Activated CD4-positive, alpha-beta T cell treated with anti-CD3 and anti-CD28 coated beads for 36 hours (primary cell): ENCODE measurements around the gene MCAM. TPM values are rescaled to one million over a fixed set of nuclear protein-coding genes. Genes with fewer than 3 reads are reported as not detected.

ENCODE experiments used
- ATAC-seq: fragments of 200-7000 bp; cut with Tn5 transposase; one replicate; pipeline ENCODE4 v1.10.0; 2021; ENCODE audit warnings: mild to moderate bottlenecking, moderate library complexity
- CTCF ChIA-PET: fragments of 350-600 bp; sonication (Branson Sonifier 250); formaldehyde crosslinking; loops from one replicate; lab custom pipeline; 2021; ENCODE audit warnings: antibody characterized with exemption; lab: Charles Lee
- POLR2A ChIA-PET: fragments of 350-600 bp; sonication (Branson Sonifier 250); formaldehyde crosslinking; loops from one replicate; lab custom pipeline; 2021; ENCODE audit warnings: antibody characterized with exemption, inconsistent platforms; lab: Charles Lee
- DNase-seq: peaks from one replicate; pipeline ENCODE4 v3.0.0-alpha.2; 2020
- H3K27ac Mint-ChIP-seq: one replicate; pipeline ENCODE4 v1.8.0; 2021; ENCODE audit warnings: mixed read lengths
- H3K27me3 Mint-ChIP-seq: one replicate; pipeline ENCODE4 v1.8.0; 2021; ENCODE audit warnings: mixed read lengths
- H3K36me3 Mint-ChIP-seq: one replicate; pipeline ENCODE4 v1.8.0; 2021; ENCODE audit warnings: low read depth, mixed read lengths
- H3K4me1 Mint-ChIP-seq: one replicate; pipeline ENCODE4 v1.8.0; 2021; ENCODE audit warnings: mixed read lengths
- H3K4me3 Mint-ChIP-seq: one replicate; pipeline ENCODE4 v1.8.0; 2021; ENCODE audit warnings: mild to moderate bottlenecking, moderate library complexity, mixed read lengths
- H3K9me3 Mint-ChIP-seq: one replicate; pipeline ENCODE4 v1.8.0; 2021; ENCODE audit warnings: low read depth, mixed read lengths
- intact Hi-C, 2 experiments: fragments of 100-400 bp; cut with DNase I in 1 of 2; cut with micrococcal nuclease in 1 of 2; formaldehyde crosslinking; loops; one replicate each; pipeline versions ENCODE4 v1.14.2 to v1.15.1; 2022 to 2024; cut with DNase I, micrococcal nuclease
- microRNA-seq: library from miRNA; unstranded; fragments of <30 nt; microRNA quantifications from one replicate; pipeline ENCODE4 v1.2.0, GENCODE V29; 2021; ENCODE audit warnings: borderline replicate concordance
- total RNA-seq, 2 experiments: library from RNA; stranded (reverse); gene quantifications; one replicate each; pipeline ENCODE4 v1.2.3, GENCODE V29; 2021

MCAM gene
- total RNA-seq, 2 experiments from 2014 or later: 6.8 to 6.9 TPM

- CTCF ChIA-PET: interaction anchor here (1.2 to 2.1 kb wide), 12 partner anchors 10 to 63 kb away, joined by 3 to 9 read pairs (median 5); partner anchors contain the start of gene CBL
- H3K27ac Mint-ChIP-seq: no peak overlapping the region
- H3K27me3 Mint-ChIP-seq: no peaks in the 10 kb centered on the region
- intact Hi-C loops: loop anchor here (1.0 to 2.0 kb wide), 2 partner anchors 27 kb away; no protein-coding TSS in a partner anchor
- POLR2A ChIA-PET: no interaction called here
- ATAC-seq (peak; percentile 15), DNase-seq (no peak)
- H3K4me1 Mint-ChIP-seq: peaks cover 65% of the 10 kb centered on the region
- H3K36me3 Mint-ChIP-seq: peaks cover 8% of the 10 kb centered on the region
- H3K9me3 Mint-ChIP-seq: no peaks in the 10 kb centered on the region
- H3K4me3 Mint-ChIP-seq: no peak overlapping the region
Measured at GRCh38 chr11:119263352-119263940, 53.5 kb downstream of the MCAM start.

DNA sequence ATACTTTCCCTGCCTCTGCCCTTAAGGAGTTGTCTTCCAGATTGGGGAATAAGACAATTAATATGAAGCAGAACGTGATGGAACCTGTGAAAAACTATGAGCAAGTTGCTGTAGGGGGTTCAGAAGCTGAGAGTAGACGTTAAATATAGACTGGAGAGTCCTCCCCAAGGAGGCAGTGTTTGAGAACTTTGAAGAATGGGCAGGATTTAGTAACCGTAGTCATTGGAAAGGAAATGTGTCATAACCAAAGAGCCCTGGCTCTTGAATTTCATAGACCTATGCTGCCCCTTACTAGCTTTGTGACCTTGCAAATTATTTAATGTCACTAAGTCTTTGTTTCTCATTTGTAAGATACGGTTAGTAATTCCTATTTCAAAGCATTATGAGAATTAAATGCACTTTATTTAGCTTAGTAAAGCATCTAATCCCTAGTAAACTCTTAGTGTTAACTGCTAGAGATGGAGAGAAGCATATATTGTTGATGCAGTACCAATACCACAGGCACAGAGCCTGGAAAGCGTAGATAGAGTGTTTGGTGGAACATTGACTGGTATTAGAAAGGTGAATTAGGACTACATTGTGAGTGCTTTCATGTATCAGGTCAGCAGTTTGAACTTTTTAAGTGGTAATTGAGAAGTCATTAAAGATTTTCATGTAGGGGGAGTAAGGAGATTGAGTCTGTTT is 54.1 kb downstream of the MCAM start:
- ChIA-PET CTCF (interaction anchor here (1.2 to 2.1 kb wide), 10 partner anchors 9 to 63 kb away, joined by 3 to 9 read pairs (median 4); partner anchors contain the start of gene CBL), POLR2A (no interaction called here)
- no peak overlapping the region for H3K27ac Mint-ChIP-seq
- no peak overlapping the region for H3K4me3 Mint-ChIP-seq
- intact Hi-C loops: loop anchor here (1.0 to 2.0 kb wide), 4 partner anchors 26 to 57 kb away; partner anchors contain the start of gene CBL (in 1 of the 2)
- no peak for DNase-seq
- H3K27me3 Mint-ChIP-seq: no peaks in the 10 kb centered on the region
- H3K36me3 Mint-ChIP-seq: peaks cover 9% of the 10 kb centered on the region
- peaks cover 66% of the 10 kb centered on the region for H3K4me1 Mint-ChIP-seq
- H3K9me3 Mint-ChIP-seq: no peaks in the 10 kb centered on the region
- ATAC-seq: peak; percentile 80

DNA sequence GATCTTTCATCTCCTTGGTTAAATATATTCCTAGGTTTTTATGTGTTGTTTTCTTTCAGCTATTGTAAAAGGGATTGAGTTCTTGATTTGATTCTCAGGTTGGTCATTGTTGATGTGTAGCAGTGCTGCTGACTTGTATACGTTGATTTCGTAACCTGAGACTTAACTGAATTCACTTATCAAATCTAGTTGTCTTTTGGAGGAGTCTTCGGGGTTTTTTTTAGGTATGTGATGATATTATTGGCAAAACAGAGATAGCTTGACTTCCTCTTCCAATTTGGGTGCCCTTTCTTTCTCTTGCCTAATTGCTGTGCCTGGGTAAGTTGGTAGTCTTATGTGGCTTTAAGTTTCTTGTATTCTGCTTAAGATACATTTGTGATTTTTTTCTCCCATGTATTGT is 57.9 kb downstream of the MCAM start:
- Mint-ChIP-seq H3K36me3 (peaks cover 18% of the 10 kb centered on the region), H3K27ac (peak overlapping the region; percentile 29), H3K4me1 (peaks cover 51% of the 10 kb centered on the region), H3K4me3 (no peak overlapping the region), H3K9me3 (no peaks in the 10 kb centered on the region), H3K27me3 (no peaks in the 10 kb centered on the region)
- ATAC-seq: no peak
- POLR2A ChIA-PET: no interaction called here
- intact Hi-C loops: no loop called here
- DNase-seq: no peak
- CTCF ChIA-PET: interaction anchor here (1.0 to 1.8 kb wide), 4 partner anchors 16 to 261 kb away, joined by 3 to 6 read pairs (median 3); partner anchors contain the start of gene CENATAC

Small RNAs within 50 kb of the gene (microRNA-seq; reads per million reads assigned to microRNA genes)
- gene MIR6756: not detected

Other genes starting within 250 kb of the MCAM start
- gene VPS11, start 249.3 kb downstream of the MCAM start, total RNA-seq: 10 to 100 TPM; 20.5 to 25.4 TPM
- gene HMBS, start 232.2 kb downstream of the MCAM start, total RNA-seq: 10 to 100 TPM; 39.8 to 41.8 TPM
- gene DPAGT1, start 215.3 kb downstream of the MCAM start, total RNA-seq: 10 to 100 TPM; 57.8 to 73.5 TPM
- 10 to 100 TPM; 15.9 to 16.3 TPM for gene C2CD2L, start 209.8 kb downstream of the MCAM start, total RNA-seq
- gene HINFP, start 195.6 kb downstream of the MCAM start, total RNA-seq: 10 to 100 TPM; 24.0 to 27.2 TPM
- not detected for gene ABCG4, start 168.1 kb downstream of the MCAM start, total RNA-seq
- 10 to 100 TPM; 18.2 to 25.0 TPM for gene NLRX1, start 148.4 kb downstream of the MCAM start, total RNA-seq
- under 1 TPM in 1 of 2 experiments, not detected in 1; 0.21 TPM for gene NHERF4, start 131.7 kb downstream of the MCAM start, total RNA-seq
- 10 to 100 TPM; 29.3 to 33.2 TPM for gene CBL, start 110.8 kb downstream of the MCAM start, total RNA-seq
- 10 to 100 TPM; 29.9 TPM for gene RNF26, start 17.4 kb upstream of the MCAM start, total RNA-seq
- gene C1QTNF5, start 23.8 kb upstream of the MCAM start, total RNA-seq: not detected
- gene MFRP, start 29.6 kb upstream of the MCAM start, total RNA-seq: not detected
- gene USP2, start 64.6 kb upstream of the MCAM start, total RNA-seq: under 1 TPM; 0.58 to 0.71 TPM
- gene THY1, start 106.0 kb upstream of the MCAM start, total RNA-seq: under 1 TPM; 0.18 to 0.91 TPM